ENCODE measurements around the gene RYR3. TPM values are rescaled to one million over a fixed set of nuclear protein-coding genes. Genes with fewer than 3 reads are reported as not detected.

The RYR3 gene
- total RNA-seq, 1 donor = not detected

GRCh38 chr15:33710748-33711147 lies 400.0 kb downstream of the RYR3 start:
- no peak overlapping the region for H3K4me3 ChIP-seq (ENCODE audit: low read depth, low read length)
- no peak for TF ChIP-seq CTCF (IDR thresholded peaks at IDR 0.05; ENCODE audit: insufficient read depth, low read depth, low read length)
- no peak for DNase-seq (ENCODE audit: low read depth)

GRCh38 chr15:33716025-33716424 lies 405.3 kb downstream of the RYR3 start:
- TF ChIP-seq CTCF (IDR thresholded peaks at IDR 0.05; ENCODE audit: insufficient read depth, low read depth, low read length) = no peak
- DNase-seq (ENCODE audit: low read depth) = no peak
- H3K4me3 ChIP-seq (ENCODE audit: low read depth, low read length) = no peak overlapping the region

GRCh38 chr15:33720952-33721351 lies 410.2 kb downstream of the RYR3 start:
- no peak for TF ChIP-seq CTCF (IDR thresholded peaks at IDR 0.05; ENCODE audit: insufficient read depth, low read depth, low read length)
- peak; percentile 51 for DNase-seq (ENCODE audit: low read depth)

GRCh38 chr15:33722005-33722672 lies 411.4 kb downstream of the RYR3 start:
- DNase-seq (ENCODE audit: low read depth) = peak; percentile 25
- TF ChIP-seq CTCF (IDR thresholded peaks at IDR 0.05; ENCODE audit: insufficient read depth, low read depth, low read length) = no peak
- no peak overlapping the region for H3K4me3 ChIP-seq (ENCODE audit: low read depth, low read length)

More at GRCh38 chr15:33720952-33721351, 410.2 kb downstream of the RYR3 start:
- no peak overlapping the region for H3K4me3 ChIP-seq (ENCODE audit: low read depth, low read length)

- H3K4me3 ChIP-seq (ENCODE audit: low read depth, low read length) = no peak overlapping the region
- no peak for DNase-seq (ENCODE audit: low read depth)
- TF ChIP-seq CTCF (IDR thresholded peaks at IDR 0.05; ENCODE audit: insufficient read depth, low read depth, low read length) = no peak
Measured at GRCh38 chr15:33722673-33723015, 411.9 kb downstream of the RYR3 start.

GRCh38 chr15:33724321-33725036 lies 413.7 kb downstream of the RYR3 start:
- no peak overlapping the region for H3K4me3 ChIP-seq (ENCODE audit: low read depth, low read length)
- no peak for TF ChIP-seq CTCF (IDR thresholded peaks at IDR 0.05; ENCODE audit: insufficient read depth, low read depth, low read length)
- no peak for DNase-seq (ENCODE audit: low read depth)

Measured in fibroblast of villous mesenchyme (primary cell).